ENCODE data around the gene ZNF775.

The ZNF775 gene

GRCh38 chr7:150361807-150362621 is 17.1 kb upstream of the ZNF775 start:
- Histone ChIP-seq H3K23ac (ENCODE audit: low read length in 2 of 2) (no peak overlapping the region), H2BK15ac (ENCODE audit: low read depth, poor library complexity, severe bottlenecking) (no peak overlapping the region), H3K79me1 (replicated peaks; ENCODE audit: low read length, poor library complexity, severe bottlenecking) (no peaks in the 10 kb centered on the region), H3K27ac (ENCODE audit: low read length, poor library complexity, severe bottlenecking) (no peak overlapping the region), H4K8ac (ENCODE audit: low read length) (peak overlapping the region; percentile 76), H3K9me3 (ENCODE audit: control insufficient read depth, low read length) (no peaks in the 10 kb centered on the region), H2BK12ac (ENCODE audit: low read length in 2 of 2) (no peak overlapping the region), H3K14ac (ENCODE audit: low read length in 2 of 2) (no peak overlapping the region), H3K9ac (ENCODE audit: low read length) (no peak overlapping the region), H2AK5ac (ENCODE audit: low read length, severe bottlenecking) (no peak overlapping the region), H3K4ac (ENCODE audit: low read depth in 1 of 2, low read length in 2 of 2) (no peak overlapping the region), H3K36me3 (ENCODE audit: control insufficient read depth in 1 of 2, insufficient read depth in 2 of 2, low read depth in 1 of 2, low read length in 2 of 2) (peaks cover 0 to 4% of the 10 kb centered on the region in 2 experiments), H3K27me3 (ENCODE audit: control insufficient read depth in 1 of 2, insufficient read depth in 1 of 2, low read length in 2 of 2) (peaks cover 13 to 17% of the 10 kb centered on the region in 2 experiments), H3K18ac (ENCODE audit: low read depth in 1 of 2, low read length in 2 of 2) (no peak overlapping the region), H2AFZ (ENCODE audit: low read depth, low read length) (no peak overlapping the region), H3K4me1 (ENCODE audit: control insufficient read depth, insufficient read depth, low read depth, low read length) (peaks cover 2% of the 10 kb centered on the region), H3K4me2 (ENCODE audit: low read length, poor library complexity, severe bottlenecking) (no peak overlapping the region), H2BK120ac (ENCODE audit: low read depth, low read length) (no peak overlapping the region), H2BK5ac (ENCODE audit: low read depth, low read length, poor library complexity, severe bottlenecking) (no peak overlapping the region), H4K91ac (ENCODE audit: low read length) (no peak overlapping the region), H3K4me3 (ENCODE audit: insufficient read depth in 1 of 2, low read depth in 1 of 2, low read length in 2 of 2) (no peak overlapping the region)
- no peak for DNase-seq
- 60% methylated on average over 14 of the region's 18 CpGs for WGBS

- Histone ChIP-seq H2BK5ac (ENCODE audit: low read depth, low read length, poor library complexity, severe bottlenecking) (no peak overlapping the region), H3K36me3 (ENCODE audit: control insufficient read depth in 1 of 2, insufficient read depth in 2 of 2, low read depth in 1 of 2, low read length in 2 of 2) (peaks cover 0 to 4% of the 10 kb centered on the region in 2 experiments), H3K4me3 (ENCODE audit: insufficient read depth in 1 of 2, low read depth in 1 of 2, low read length in 2 of 2) (no peak overlapping the region), H2BK15ac (ENCODE audit: low read depth, poor library complexity, severe bottlenecking) (no peak overlapping the region), H3K79me1 (replicated peaks; ENCODE audit: low read length, poor library complexity, severe bottlenecking) (no peaks in the 10 kb centered on the region), H2BK12ac (ENCODE audit: low read length in 2 of 2) (no peak overlapping the region), H3K4ac (ENCODE audit: low read depth in 1 of 2, low read length in 2 of 2) (no peak overlapping the region), H3K23ac (ENCODE audit: low read length in 2 of 2) (no peak overlapping the region), H3K27me3 (ENCODE audit: control insufficient read depth in 1 of 2, insufficient read depth in 1 of 2, low read length in 2 of 2) (peaks cover 13 to 17% of the 10 kb centered on the region in 2 experiments), H3K9me3 (ENCODE audit: control insufficient read depth, low read length) (no peaks in the 10 kb centered on the region), H2AK5ac (ENCODE audit: low read length, severe bottlenecking) (no peak overlapping the region), H3K18ac (ENCODE audit: low read depth in 1 of 2, low read length in 2 of 2) (no peak overlapping the region), H2AFZ (ENCODE audit: low read depth, low read length) (no peak overlapping the region), H3K4me1 (ENCODE audit: control insufficient read depth, insufficient read depth, low read depth, low read length) (peaks cover 7% of the 10 kb centered on the region), H3K9ac (ENCODE audit: low read length) (no peak overlapping the region), H2BK120ac (ENCODE audit: low read depth, low read length) (no peak overlapping the region), H4K91ac (ENCODE audit: low read length) (no peak overlapping the region), H3K27ac (ENCODE audit: low read length, poor library complexity, severe bottlenecking) (no peak overlapping the region), H3K14ac (ENCODE audit: low read length in 2 of 2) (no peak overlapping the region), H3K4me2 (ENCODE audit: low read length, poor library complexity, severe bottlenecking) (no peak overlapping the region), H4K8ac (ENCODE audit: low read length) (no peak overlapping the region)
- WGBS: 97% methylated on average over 4 of the region's 4 CpGs
- no peak for DNase-seq
These were observed 15.8 kb upstream of the ZNF775 start for GRCh38 chr7:150363370-150363769.

GRCh38 chr7:150363872-150364271 is 15.3 kb upstream of the ZNF775 start:
- no peaks in the 10 kb centered on the region for H3K79me1 ChIP-seq (replicated peaks; ENCODE audit: low read length, poor library complexity, severe bottlenecking)
- no peak overlapping the region for H2AFZ ChIP-seq (ENCODE audit: low read depth, low read length)
- no peak overlapping the region for H3K4me3 ChIP-seq (ENCODE audit: insufficient read depth in 1 of 2, low read depth in 1 of 2, low read length in 2 of 2)
- no peak overlapping the region for H4K91ac ChIP-seq (ENCODE audit: low read length)
- no peak overlapping the region for H2BK5ac ChIP-seq (ENCODE audit: low read depth, low read length, poor library complexity, severe bottlenecking)
- no peak overlapping the region for H2BK12ac ChIP-seq (ENCODE audit: low read length in 2 of 2)
- H3K4ac ChIP-seq (ENCODE audit: low read depth in 1 of 2, low read length in 2 of 2): no peak overlapping the region
- no peak overlapping the region for H4K8ac ChIP-seq (ENCODE audit: low read length)
- no peak overlapping the region for H3K18ac ChIP-seq (ENCODE audit: low read depth in 1 of 2, low read length in 2 of 2)
- no peak overlapping the region for H3K9ac ChIP-seq (ENCODE audit: low read length)
- no peak for DNase-seq
- H3K36me3 ChIP-seq (ENCODE audit: control insufficient read depth in 1 of 2, insufficient read depth in 2 of 2, low read depth in 1 of 2, low read length in 2 of 2): peaks cover 0 to 4% of the 10 kb centered on the region in 2 experiments
- H3K4me2 ChIP-seq (ENCODE audit: low read length, poor library complexity, severe bottlenecking): no peak overlapping the region
- no peaks in the 10 kb centered on the region for H3K9me3 ChIP-seq (ENCODE audit: control insufficient read depth, low read length)
- no peak overlapping the region for H2BK15ac ChIP-seq (ENCODE audit: low read depth, poor library complexity, severe bottlenecking)
- 82% methylated on average over 5 of the region's 5 CpGs for WGBS
- no peak overlapping the region for H2AK5ac ChIP-seq (ENCODE audit: low read length, severe bottlenecking)
- H3K27me3 ChIP-seq (ENCODE audit: control insufficient read depth in 1 of 2, insufficient read depth in 1 of 2, low read length in 2 of 2): peaks cover 13 to 17% of the 10 kb centered on the region in 2 experiments
- no peak overlapping the region for H3K23ac ChIP-seq (ENCODE audit: low read length in 2 of 2)
- H3K14ac ChIP-seq (ENCODE audit: low read length in 2 of 2): no peak overlapping the region
- H2BK120ac ChIP-seq (ENCODE audit: low read depth, low read length): no peak overlapping the region
- peaks cover 7% of the 10 kb centered on the region for H3K4me1 ChIP-seq (ENCODE audit: control insufficient read depth, insufficient read depth, low read depth, low read length)
- no peak overlapping the region for H3K27ac ChIP-seq (ENCODE audit: low read length, poor library complexity, severe bottlenecking)

GRCh38 chr7:150365194-150365593 is 13.9 kb upstream of the ZNF775 start:
- H4K91ac ChIP-seq (ENCODE audit: low read length): no peak overlapping the region
- no peak overlapping the region for H3K4me3 ChIP-seq (ENCODE audit: insufficient read depth in 1 of 2, low read depth in 1 of 2, low read length in 2 of 2)
- no peak overlapping the region for H2AK5ac ChIP-seq (ENCODE audit: low read length, severe bottlenecking)
- DNase-seq: no peak
- H3K36me3 ChIP-seq (ENCODE audit: control insufficient read depth in 1 of 2, insufficient read depth in 2 of 2, low read depth in 1 of 2, low read length in 2 of 2): peaks cover 0 to 2% of the 10 kb centered on the region in 2 experiments
- H3K4me2 ChIP-seq (ENCODE audit: low read length, poor library complexity, severe bottlenecking): no peak overlapping the region
- no peak overlapping the region for H3K27ac ChIP-seq (ENCODE audit: low read length, poor library complexity, severe bottlenecking)
- H3K4me1 ChIP-seq (ENCODE audit: control insufficient read depth, insufficient read depth, low read depth, low read length): peaks cover 11% of the 10 kb centered on the region
- peaks cover 13 to 17% of the 10 kb centered on the region in 2 experiments for H3K27me3 ChIP-seq (ENCODE audit: control insufficient read depth in 1 of 2, insufficient read depth in 1 of 2, low read length in 2 of 2)
- no peak overlapping the region for H2BK5ac ChIP-seq (ENCODE audit: low read depth, low read length, poor library complexity, severe bottlenecking)
- no peak overlapping the region for H2AFZ ChIP-seq (ENCODE audit: low read depth, low read length)
- H3K18ac ChIP-seq (ENCODE audit: low read depth in 1 of 2, low read length in 2 of 2): no peak overlapping the region
- no peak overlapping the region for H2BK120ac ChIP-seq (ENCODE audit: low read depth, low read length)
- no peak overlapping the region for H2BK12ac ChIP-seq (ENCODE audit: low read length in 2 of 2)
- H3K79me1 ChIP-seq (replicated peaks; ENCODE audit: low read length, poor library complexity, severe bottlenecking): peaks cover 1% of the 10 kb centered on the region
- no peak overlapping the region for H3K4ac ChIP-seq (ENCODE audit: low read depth in 1 of 2, low read length in 2 of 2)
- H3K9me3 ChIP-seq (ENCODE audit: control insufficient read depth, low read length): no peaks in the 10 kb centered on the region
- no peak overlapping the region for H3K14ac ChIP-seq (ENCODE audit: low read length in 2 of 2)
- H4K8ac ChIP-seq (ENCODE audit: low read length): no peak overlapping the region
- H2BK15ac ChIP-seq (ENCODE audit: low read depth, poor library complexity, severe bottlenecking): no peak overlapping the region
- WGBS: 96% methylated on average over 10 of the region's 10 CpGs
- no peak overlapping the region for H3K23ac ChIP-seq (ENCODE audit: low read length in 2 of 2)
- no peak overlapping the region for H3K9ac ChIP-seq (ENCODE audit: low read length)

All from mesenchymal stem cell (in vitro differentiated cells and primary cell).